ENCODE measurements around the gene ZNF318. TPM values are rescaled to one million over a fixed set of nuclear protein-coding genes. Genes with fewer than 3 reads are reported as not detected.

ZNF318 gene
- total RNA-seq, 6 experiments from 2014 or later, result 11.1 to 13.3 (median 11.8) TPM

DNA sequence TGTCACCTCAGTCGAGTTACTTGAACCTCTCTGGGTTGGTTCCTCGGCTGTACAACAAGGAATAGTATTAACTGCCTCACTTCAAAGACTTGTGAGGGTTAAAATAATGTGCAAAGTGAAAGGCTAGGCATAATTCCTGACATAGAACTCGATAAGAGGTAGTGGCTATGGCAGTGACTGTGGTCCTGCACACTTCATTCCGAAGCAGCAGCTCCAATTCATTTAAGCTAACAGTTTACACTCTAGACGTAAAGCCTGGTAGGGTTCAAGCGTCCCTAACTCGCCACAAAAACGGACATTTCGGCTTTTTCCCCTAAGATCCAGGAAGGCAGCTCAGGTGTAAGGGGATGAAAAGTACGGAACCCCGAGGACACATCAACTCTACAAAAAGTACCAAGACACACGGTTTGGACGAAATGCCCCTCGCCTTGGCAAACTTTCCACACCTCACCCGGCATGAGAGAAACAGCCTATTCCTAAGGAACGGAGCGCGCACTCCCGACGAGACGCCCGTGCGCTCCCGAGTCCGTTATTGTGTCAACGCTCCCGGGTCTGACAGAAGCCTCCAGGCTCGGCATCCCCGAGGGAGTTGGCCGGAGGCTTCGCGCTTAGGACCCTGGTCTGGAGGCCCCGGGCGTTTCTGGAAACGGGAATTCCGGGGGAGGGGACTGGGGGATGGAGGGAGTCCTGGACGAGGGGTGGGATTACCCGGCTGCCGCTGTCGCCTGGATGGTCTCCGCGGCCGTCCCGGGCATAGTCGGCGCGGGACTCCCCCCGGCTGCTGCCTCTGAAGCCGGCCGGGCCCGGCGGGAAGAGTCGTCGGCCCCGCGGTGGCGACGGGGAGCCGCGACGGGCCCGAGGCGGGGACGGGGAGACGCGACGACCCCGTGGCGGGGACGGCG, 937 bp downstream of the ZNF318 start:
- DNase-seq, result peak; percentile 21
- peak overlapping the region; percentile 69 for H3K27ac Mint-ChIP-seq
- H3K36me3 Mint-ChIP-seq (ENCODE audit: low read depth), result peaks cover 11% of the 10 kb centered on the region
- H3K4me1 Mint-ChIP-seq (ENCODE audit: low read depth), result peaks cover 26% of the 10 kb centered on the region
- no peaks in the 10 kb centered on the region for H3K9me3 Mint-ChIP-seq
- TF ChIP-seq, protein P1, sequence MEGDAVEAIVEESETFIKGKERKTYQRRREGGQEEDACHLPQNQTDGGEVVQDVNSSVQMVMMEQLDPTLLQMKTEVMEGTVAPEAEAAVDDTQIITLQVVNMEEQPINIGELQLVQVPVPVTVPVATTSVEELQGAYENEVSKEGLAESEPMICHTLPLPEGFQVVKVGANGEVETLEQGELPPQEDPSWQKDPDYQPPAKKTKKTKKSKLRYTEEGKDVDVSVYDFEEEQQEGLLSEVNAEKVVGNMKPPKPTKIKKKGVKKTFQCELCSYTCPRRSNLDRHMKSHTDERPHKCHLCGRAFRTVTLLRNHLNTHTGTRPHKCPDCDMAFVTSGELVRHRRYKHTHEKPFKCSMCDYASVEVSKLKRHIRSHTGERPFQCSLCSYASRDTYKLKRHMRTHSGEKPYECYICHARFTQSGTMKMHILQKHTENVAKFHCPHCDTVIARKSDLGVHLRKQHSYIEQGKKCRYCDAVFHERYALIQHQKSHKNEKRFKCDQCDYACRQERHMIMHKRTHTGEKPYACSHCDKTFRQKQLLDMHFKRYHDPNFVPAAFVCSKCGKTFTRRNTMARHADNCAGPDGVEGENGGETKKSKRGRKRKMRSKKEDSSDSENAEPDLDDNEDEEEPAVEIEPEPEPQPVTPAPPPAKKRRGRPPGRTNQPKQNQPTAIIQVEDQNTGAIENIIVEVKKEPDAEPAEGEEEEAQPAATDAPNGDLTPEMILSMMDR (IDR thresholded peaks at IDR 0.05), result no peak
- peak overlapping the region; percentile 96 for H3K4me3 Mint-ChIP-seq
- H3K27me3 Mint-ChIP-seq (ENCODE audit: insufficient read depth), result no peaks in the 10 kb centered on the region

DNA sequence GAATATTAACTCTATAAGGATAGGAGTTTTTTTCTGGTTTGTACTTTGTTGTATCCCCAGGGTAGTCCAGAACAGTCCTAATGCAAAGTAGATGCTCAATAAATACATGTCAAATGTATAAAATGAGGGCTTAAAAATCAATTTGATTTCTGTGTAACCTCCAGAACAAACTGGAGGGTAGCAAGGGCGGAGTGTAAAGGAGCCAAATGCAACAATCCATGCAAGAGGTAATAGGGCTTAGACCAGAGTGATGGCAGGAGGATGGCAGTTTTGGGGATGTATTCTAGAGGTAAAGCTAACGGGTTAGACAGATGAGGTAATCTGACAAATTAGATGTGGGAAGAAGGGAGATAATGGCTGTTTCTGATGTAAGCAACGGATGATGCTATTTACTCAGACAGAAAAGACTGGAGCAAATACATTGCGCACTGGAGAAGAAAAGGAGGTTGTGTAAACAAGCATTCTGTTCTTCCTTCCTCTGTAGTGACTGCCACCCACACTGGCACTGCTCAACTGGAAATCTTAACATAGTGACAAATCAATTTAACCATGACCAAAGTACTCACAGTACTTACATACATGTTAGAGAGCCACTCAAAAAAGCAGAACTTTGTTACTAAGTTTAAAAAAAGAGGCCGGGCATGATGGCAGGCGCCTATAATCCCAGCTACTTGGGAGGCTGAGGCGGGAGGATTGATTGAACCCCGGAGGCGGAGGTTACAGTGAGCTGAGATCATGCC, 2.0 kb downstream of the ZNF318 start:
- H3K9me3 Mint-ChIP-seq, result no peaks in the 10 kb centered on the region
- H3K4me3 Mint-ChIP-seq, result peak overlapping the region; percentile 96
- peaks cover 26% of the 10 kb centered on the region for H3K4me1 Mint-ChIP-seq (ENCODE audit: low read depth)
- H3K27ac Mint-ChIP-seq, result no peak overlapping the region
- TF ChIP-seq, protein P1 (IDR thresholded peaks at IDR 0.05), result no peak
- DNase-seq, result no peak
- H3K36me3 Mint-ChIP-seq (ENCODE audit: low read depth), result peaks cover 11% of the 10 kb centered on the region
- H3K27me3 Mint-ChIP-seq (ENCODE audit: insufficient read depth), result no peaks in the 10 kb centered on the region

DNA sequence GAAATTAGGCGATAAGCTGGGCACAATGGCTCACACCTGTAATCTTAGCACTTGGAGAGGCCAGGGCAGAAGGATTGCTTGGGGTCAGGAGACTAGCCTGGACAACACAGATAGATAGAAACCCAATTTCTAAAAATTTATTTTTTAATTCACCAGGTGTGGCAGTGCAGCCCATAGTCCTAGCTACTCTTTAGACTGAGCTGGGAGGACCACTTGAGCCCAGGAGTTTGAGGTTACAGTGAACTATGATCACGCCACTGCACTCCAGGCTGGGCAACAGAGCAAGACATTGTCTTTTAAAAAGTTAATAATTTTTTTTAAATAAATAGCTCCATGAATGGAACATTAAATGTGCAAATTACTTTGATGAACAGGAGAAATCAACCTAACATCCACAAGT, 8.2 kb downstream of the ZNF318 start:
- Mint-ChIP-seq H3K27me3 (ENCODE audit: insufficient read depth) (no peaks in the 10 kb centered on the region; the same call in 1 of the 2 replicates), H3K27ac (no peak overlapping the region), H3K36me3 (ENCODE audit: low read depth) (peaks cover 29% of the 10 kb centered on the region), H3K4me1 (ENCODE audit: low read depth) (peaks cover 29% of the 10 kb centered on the region), H3K9me3 (no peaks in the 10 kb centered on the region), H3K4me3 (no peak overlapping the region)
- no peak for DNase-seq
- TF ChIP-seq, protein P1 (IDR thresholded peaks at IDR 0.05), result no peak

DNA sequence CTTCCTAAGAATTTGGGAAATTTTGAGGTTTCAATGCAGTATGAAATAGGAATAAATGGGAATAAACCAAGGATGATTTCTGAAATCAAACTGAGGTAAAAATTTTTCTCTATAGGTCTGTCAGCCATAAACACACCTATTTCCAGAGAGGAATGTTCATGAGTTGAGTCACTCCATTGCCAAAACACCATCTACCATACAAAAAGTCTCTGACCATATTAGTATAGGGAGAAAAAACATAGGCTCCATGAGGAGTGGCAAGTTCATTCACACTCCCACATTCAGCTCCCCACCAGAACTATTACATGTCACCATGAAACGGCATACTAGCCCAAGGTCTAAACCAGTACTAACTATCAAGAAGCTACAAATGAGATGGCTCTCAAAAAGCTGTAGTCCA, 9.6 kb downstream of the ZNF318 start:
- Mint-ChIP-seq H3K4me3 (no peak overlapping the region), H3K4me1 (ENCODE audit: low read depth) (peaks cover 34% of the 10 kb centered on the region), H3K36me3 (ENCODE audit: low read depth) (peaks cover 34% of the 10 kb centered on the region), H3K27me3 (ENCODE audit: insufficient read depth) (no peaks in the 10 kb centered on the region; the same call in 1 of the 2 replicates), H3K27ac (peak overlapping the region; percentile 36; the same call in 1 of the 2 replicates), H3K9me3 (no peaks in the 10 kb centered on the region)
- TF ChIP-seq, protein P1 (IDR thresholded peaks at IDR 0.05), result no peak
- no peak for DNase-seq

DNA sequence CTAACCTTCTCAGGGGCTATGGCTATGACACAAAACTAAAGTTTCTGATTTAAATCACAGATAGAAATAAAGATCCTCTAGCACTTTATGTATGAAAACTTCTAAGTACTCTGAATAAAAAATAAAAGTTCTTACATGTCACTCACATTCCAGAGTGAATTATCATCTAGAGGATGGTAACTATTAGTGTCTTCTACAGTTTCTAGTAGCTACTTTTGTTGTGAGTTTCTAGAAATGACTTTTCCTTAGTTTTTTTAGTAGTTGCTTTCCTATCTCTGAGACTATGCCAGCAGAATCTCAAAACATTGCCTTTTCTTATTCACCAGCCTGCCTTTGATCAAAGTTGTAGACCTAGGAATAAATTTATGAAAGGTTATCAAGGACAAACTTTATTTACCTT, 10.1 kb downstream of the ZNF318 start:
- Mint-ChIP-seq H3K27ac (peak overlapping the region; percentile 30), H3K4me3 (no peak overlapping the region), H3K9me3 (no peaks in the 10 kb centered on the region), H3K27me3 (ENCODE audit: insufficient read depth) (peaks cover 2% of the 10 kb centered on the region; the same call in 1 of the 2 replicates), H3K36me3 (ENCODE audit: low read depth) (peaks cover 34% of the 10 kb centered on the region), H3K4me1 (ENCODE audit: low read depth) (peaks cover 34% of the 10 kb centered on the region)
- DNase-seq, result peak; percentile 24
- TF ChIP-seq, protein P1 (IDR thresholded peaks at IDR 0.05), result no peak
